Stimulated activated naive B cell treated with anti-CD40 and anti-IgM and Interleukin-4, amounts not matched to agents 10 μg/mL and 1 μg/mL and 100 μg/mL, for 72 hours (primary cell): ENCODE results near the gene TNS3.

Source experiments
- ATAC-seq, 2 donors: fragments of 150-1000 bp; cut with Tn5 transposase; replicated peaks; 2 replicates each; pipeline ENCODE4 v1.10.0; 2021; ENCODE audit warnings: moderate library complexity in 1 of 2
- DNase-seq: peaks from one replicate; pipeline ENCODE4 v3.0.0; 2021
- H3K27ac Mint-ChIP-seq: one replicate; pipeline ENCODE4 v1.8.0; 2022; ENCODE audit warnings: mild to moderate bottlenecking, mixed read lengths
- H3K27me3 Mint-ChIP-seq, 2 donors: one replicate each; pipeline ENCODE4 v1.8.0; 2022; ENCODE audit warnings: mixed read lengths in 2 of 2
- H3K36me3 Mint-ChIP-seq, 2 donors: one replicate each; pipeline ENCODE4 v1.8.0; 2022; ENCODE audit warnings: mixed read lengths in 2 of 2, mild to moderate bottlenecking in 1 of 2
- H3K4me1 Mint-ChIP-seq, 2 donors: one replicate each; pipeline ENCODE4 v1.8.0; 2022; ENCODE audit warnings: mixed read lengths in 2 of 2, mild to moderate bottlenecking in 1 of 2
- H3K4me3 Mint-ChIP-seq, 2 donors: one replicate each; pipeline ENCODE4 v1.8.0; 2022; ENCODE audit warnings: mild to moderate bottlenecking in 2 of 2, mixed read lengths in 2 of 2, moderate library complexity in 1 of 2
- H3K9me3 Mint-ChIP-seq, 2 donors: one replicate each; pipeline ENCODE4 v1.8.0; 2022; ENCODE audit warnings: mixed read lengths in 2 of 2, mild to moderate bottlenecking in 1 of 2

TNS3 gene

GRCh38 chr7:47423196-47423595 lies 158.7 kb downstream of the TNS3 start:
- H3K27me3 Mint-ChIP-seq = no peaks in the 10 kb centered on the region
- ATAC-seq = no peak
- H3K27ac Mint-ChIP-seq = no peak overlapping the region

GRCh38 chr7:47422611-47423010 lies 159.3 kb downstream of the TNS3 start:
- H3K27me3 Mint-ChIP-seq = no peaks in the 10 kb centered on the region
- H3K36me3 Mint-ChIP-seq = peaks cover 25 to 64% of the 10 kb centered on the region in 2 donors
- DNase-seq = no peak
- no peak for ATAC-seq
- H3K4me1 Mint-ChIP-seq = peaks cover 0 to 1% of the 10 kb centered on the region in 2 donors
- no peak overlapping the region for H3K27ac Mint-ChIP-seq
- no peak overlapping the region for H3K4me3 Mint-ChIP-seq
- H3K9me3 Mint-ChIP-seq = no peaks in the 10 kb centered on the region

More at GRCh38 chr7:47423196-47423595, 158.7 kb downstream of the TNS3 start:
- Mint-ChIP-seq H3K4me1 (peaks cover 0 to 1% of the 10 kb centered on the region in 2 donors), H3K9me3 (no peaks in the 10 kb centered on the region), H3K36me3 (peaks cover 26 to 68% of the 10 kb centered on the region in 2 donors), H3K4me3 (no peak overlapping the region)
- DNase-seq = no peak

- no peak for ATAC-seq
- DNase-seq = no peak
- H3K4me1 Mint-ChIP-seq = peaks cover 0 to 1% of the 10 kb centered on the region in 2 donors
- no peak overlapping the region for H3K4me3 Mint-ChIP-seq
- no peaks in the 10 kb centered on the region for H3K27me3 Mint-ChIP-seq
- peak overlapping the region; percentile 42 for H3K27ac Mint-ChIP-seq
- H3K9me3 Mint-ChIP-seq = no peaks in the 10 kb centered on the region
- peaks cover 21 to 57% of the 10 kb centered on the region in 2 donors for H3K36me3 Mint-ChIP-seq
Observed at GRCh38 chr7:47421456-47421855, 160.5 kb downstream of the TNS3 start.

- ATAC-seq = no peak
- H3K27ac Mint-ChIP-seq = no peak overlapping the region
- H3K4me1 Mint-ChIP-seq = peaks cover 0 to 1% of the 10 kb centered on the region in 2 donors
- no peak for DNase-seq
- H3K9me3 Mint-ChIP-seq = no peaks in the 10 kb centered on the region
- H3K4me3 Mint-ChIP-seq = no peak overlapping the region
- H3K36me3 Mint-ChIP-seq = peaks cover 21 to 51% of the 10 kb centered on the region in 2 donors
- H3K27me3 Mint-ChIP-seq = no peaks in the 10 kb centered on the region
Observed at GRCh38 chr7:47420122-47420780, 161.7 kb downstream of the TNS3 start.

- DNase-seq = no peak
- no peak for ATAC-seq
- no peaks in the 10 kb centered on the region for H3K27me3 Mint-ChIP-seq
- H3K27ac Mint-ChIP-seq = no peak overlapping the region
- no peaks in the 10 kb centered on the region for H3K9me3 Mint-ChIP-seq
- peaks cover 23 to 55% of the 10 kb centered on the region in 2 donors for H3K36me3 Mint-ChIP-seq
- H3K4me3 Mint-ChIP-seq = no peak overlapping the region
- H3K4me1 Mint-ChIP-seq = peaks cover 0 to 1% of the 10 kb centered on the region in 2 donors
Observed at GRCh38 chr7:47419471-47419870, 162.4 kb downstream of the TNS3 start.

- H3K4me1 Mint-ChIP-seq = peaks cover 0 to 1% of the 10 kb centered on the region in 2 donors
- H3K36me3 Mint-ChIP-seq = peaks cover 25 to 55% of the 10 kb centered on the region in 2 donors
- H3K27ac Mint-ChIP-seq = no peak overlapping the region
- no peaks in the 10 kb centered on the region for H3K9me3 Mint-ChIP-seq
- H3K4me3 Mint-ChIP-seq = no peak overlapping the region
- DNase-seq = no peak
- ATAC-seq = no peak
- H3K27me3 Mint-ChIP-seq = no peaks in the 10 kb centered on the region
Observed at GRCh38 chr7:47418601-47419309, 163.2 kb downstream of the TNS3 start.

- DNase-seq (no peak), ATAC-seq (no peak)
- no peaks in the 10 kb centered on the region for H3K27me3 Mint-ChIP-seq
Observed at GRCh38 chr7:47416492-47417480, 165.1 kb downstream of the TNS3 start.

GRCh38 chr7:47415318-47416212 lies 166.3 kb downstream of the TNS3 start:
- no peak for DNase-seq
- Mint-ChIP-seq H3K4me1 (peaks cover 0 to 1% of the 10 kb centered on the region in 2 donors), H3K4me3 (no peak overlapping the region), H3K9me3 (no peaks in the 10 kb centered on the region), H3K36me3 (peaks cover 19 to 47% of the 10 kb centered on the region in 2 donors), H3K27ac (no peak overlapping the region), H3K27me3 (no peaks in the 10 kb centered on the region)
- ATAC-seq = no peak

More at GRCh38 chr7:47416492-47417480, 165.1 kb downstream of the TNS3 start:
- peaks cover 23 to 47% of the 10 kb centered on the region in 2 donors for H3K36me3 Mint-ChIP-seq
- no peak overlapping the region for H3K27ac Mint-ChIP-seq
- H3K4me3 Mint-ChIP-seq = no peak overlapping the region
- H3K4me1 Mint-ChIP-seq = peaks cover 0 to 1% of the 10 kb centered on the region in 2 donors
- no peaks in the 10 kb centered on the region for H3K9me3 Mint-ChIP-seq

GRCh38 chr7:47414342-47415317 lies 167.3 kb downstream of the TNS3 start:
- H3K4me1 Mint-ChIP-seq = peaks cover 0 to 1% of the 10 kb centered on the region in 2 donors

GRCh38 chr7:47413526-47414341 lies 168.2 kb downstream of the TNS3 start:
- H3K36me3 Mint-ChIP-seq = peaks cover 11 to 33% of the 10 kb centered on the region in 2 donors
- no peaks in the 10 kb centered on the region for H3K4me1 Mint-ChIP-seq
- H3K9me3 Mint-ChIP-seq = no peaks in the 10 kb centered on the region
- H3K27ac Mint-ChIP-seq = no peak overlapping the region
- ATAC-seq (no peak), DNase-seq (no peak)
- no peaks in the 10 kb centered on the region for H3K27me3 Mint-ChIP-seq
- no peak overlapping the region for H3K4me3 Mint-ChIP-seq

More at GRCh38 chr7:47414342-47415317, 167.3 kb downstream of the TNS3 start:
- no peak overlapping the region for H3K4me3 Mint-ChIP-seq
- peaks cover 11 to 37% of the 10 kb centered on the region in 2 donors for H3K36me3 Mint-ChIP-seq
- H3K27ac Mint-ChIP-seq = no peak overlapping the region
- no peak for ATAC-seq
- H3K9me3 Mint-ChIP-seq = no peaks in the 10 kb centered on the region
- DNase-seq = no peak
- H3K27me3 Mint-ChIP-seq = no peaks in the 10 kb centered on the region

- no peaks in the 10 kb centered on the region for H3K27me3 Mint-ChIP-seq
- no peaks in the 10 kb centered on the region for H3K9me3 Mint-ChIP-seq
- no peak for DNase-seq
- ATAC-seq = no peak
- H3K27ac Mint-ChIP-seq = no peak overlapping the region
- H3K4me3 Mint-ChIP-seq = no peak overlapping the region
- peaks cover 16 to 43% of the 10 kb centered on the region in 2 donors for H3K36me3 Mint-ChIP-seq
- H3K4me1 Mint-ChIP-seq = no peaks in the 10 kb centered on the region
Observed at GRCh38 chr7:47411901-47412300, 170.0 kb downstream of the TNS3 start.
